NCI-H524 (cell line): ENCODE measurements around the gene CLUH.
"Not testable (repeated sequence)": the region's sequence is repeated elsewhere in the genome, so short reads cannot be mapped to it uniquely, and the experiment has no call there.

Experiments used
- DNase-seq, 2 experiments: peaks; one replicate each; lab custom pipeline; 2025; lab: John Stamatoyannopoulos, UW

Gene CLUH

GRCh38 chr17:2688351-2689342 is 22.9 kb downstream of the CLUH start:
- DNase-seq, result peak in 1 of 2 experiments; percentile 59

GRCh38 chr17:2687074-2687418 is 24.5 kb downstream of the CLUH start:
- no peak for DNase-seq

- no peak for DNase-seq
These were observed 25.9 kb downstream of the CLUH start for GRCh38 chr17:2685696-2686095.

- no peak for DNase-seq
These were observed 27.0 kb downstream of the CLUH start for GRCh38 chr17:2684549-2684948.

GRCh38 chr17:2683912-2684311 is 27.7 kb downstream of the CLUH start:
- DNase-seq, result no peak

- DNase-seq, result no peak
These were observed 29.2 kb downstream of the CLUH start for GRCh38 chr17:2682176-2682938.

- no peak for DNase-seq
These were observed 29.9 kb downstream of the CLUH start for GRCh38 chr17:2681650-2682049.

- DNase-seq, result no peak
These were observed 30.6 kb downstream of the CLUH start for GRCh38 chr17:2680961-2681360.

- not testable (repeated sequence) for DNase-seq
These were observed 32.3 kb downstream of the CLUH start for GRCh38 chr17:2679247-2679646.

GRCh38 chr17:2672026-2672425 is 39.5 kb downstream of the CLUH start:
- DNase-seq, result no peak

GRCh38 chr17:2660410-2660809 is 51.2 kb downstream of the CLUH start:
- DNase-seq, result not testable (repeated sequence)

- not testable (repeated sequence) for DNase-seq
These were observed 52.2 kb downstream of the CLUH start for GRCh38 chr17:2659337-2659736.

GRCh38 chr17:2656283-2656682 is 55.3 kb downstream of the CLUH start:
- DNase-seq, result no peak

- no peak for DNase-seq
These were observed 56.0 kb downstream of the CLUH start for GRCh38 chr17:2655546-2655945.

GRCh38 chr17:2652911-2653310 is 58.7 kb downstream of the CLUH start:
- not testable (repeated sequence) for DNase-seq

- no peak for DNase-seq
These were observed 62.4 kb downstream of the CLUH start for GRCh38 chr17:2649191-2649590.

- DNase-seq, result no peak
These were observed 63.6 kb downstream of the CLUH start for GRCh38 chr17:2647957-2648356.

GRCh38 chr17:2644971-2645370 is 66.6 kb downstream of the CLUH start:
- no peak for DNase-seq
